Activated naive CD4-positive, alpha-beta T cell treated with Interleukin-2 at 50 U/mL for 16 hours (primary cell): ENCODE results near the gene CDKL5.

ENCODE experiments used
- DNase-seq: peaks from one replicate; pipeline ENCODE4 v3.0.0-alpha.2; 2020

The CDKL5 gene

DNA sequence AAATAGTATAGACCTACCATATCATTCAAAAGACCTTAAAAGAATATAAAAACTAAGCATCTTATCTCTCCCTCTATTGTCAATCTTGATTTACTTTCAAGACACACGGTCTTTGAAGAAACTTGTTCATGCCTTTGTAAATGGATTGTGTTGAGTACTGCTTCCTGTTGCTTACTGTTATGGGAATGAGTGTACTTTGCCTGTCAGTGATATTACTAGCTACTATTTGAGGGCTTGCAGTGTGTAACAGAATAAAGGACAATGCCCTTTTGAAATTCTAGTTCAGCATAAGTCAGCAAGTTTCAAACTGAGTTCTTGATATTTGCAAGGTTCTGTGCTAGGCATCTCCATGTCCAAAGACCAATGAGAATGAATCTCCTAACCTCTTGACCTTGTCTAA, 36.0 kb downstream of the CDKL5 start:
- DNase-seq = no peak

DNA sequence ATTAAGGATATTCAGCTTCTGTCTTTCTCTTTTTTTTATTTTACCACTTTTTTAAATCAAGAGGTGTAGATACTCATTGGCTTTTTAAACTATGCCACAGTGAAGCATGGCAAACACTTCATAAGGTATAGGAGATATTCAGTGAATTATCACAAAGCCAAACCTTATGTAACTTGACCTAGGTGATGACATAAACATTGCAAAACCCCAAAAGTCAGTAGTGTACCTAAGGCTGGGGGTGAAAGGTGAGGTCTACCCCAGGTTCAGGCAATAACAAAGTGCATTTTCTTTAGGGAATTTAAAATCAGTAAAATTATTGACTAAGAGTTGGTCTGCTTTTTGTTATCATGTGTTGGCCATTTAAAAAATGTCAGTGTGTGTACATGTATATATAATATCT, 39.1 kb downstream of the CDKL5 start:
- no peak for DNase-seq

DNA sequence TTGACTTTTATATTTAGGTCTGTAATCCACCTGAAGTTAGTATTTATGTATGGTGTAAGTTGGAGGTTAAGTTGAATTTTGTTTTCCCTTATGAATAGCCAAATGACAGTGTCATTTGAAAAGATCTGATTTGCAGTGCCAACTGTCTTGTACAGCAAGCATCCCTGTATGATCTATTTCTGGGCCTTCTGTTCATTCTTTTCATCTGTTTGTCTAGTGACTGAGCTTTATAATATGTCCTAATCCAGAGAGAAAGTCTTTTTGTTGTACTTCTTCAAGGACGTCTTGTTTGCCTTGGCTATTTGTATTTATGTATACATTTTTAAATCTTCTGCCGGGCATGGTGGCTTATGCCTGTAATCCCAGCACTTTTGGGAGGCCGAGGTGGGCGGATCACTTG, 39.6 kb downstream of the CDKL5 start:
- DNase-seq = no peak

DNA sequence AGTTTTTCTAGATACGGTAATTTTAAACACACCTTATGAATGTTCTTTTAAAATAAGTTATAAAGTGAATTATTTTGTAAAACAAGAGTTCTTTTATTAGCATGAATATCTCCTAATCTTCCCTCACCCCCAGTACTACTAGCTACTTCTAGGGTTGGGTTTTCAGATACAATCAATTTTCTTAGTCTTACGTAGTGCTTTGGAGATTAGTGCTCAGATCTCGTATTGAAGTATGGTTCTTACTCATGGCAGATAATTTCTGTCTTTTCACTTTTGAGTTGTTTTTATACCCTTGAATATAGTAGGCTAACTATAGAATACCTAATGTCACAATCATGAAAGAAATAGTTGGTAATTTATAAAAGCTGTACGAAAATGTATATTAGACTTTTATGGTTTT, 43.2 kb downstream of the CDKL5 start:
- no peak for DNase-seq

DNA sequence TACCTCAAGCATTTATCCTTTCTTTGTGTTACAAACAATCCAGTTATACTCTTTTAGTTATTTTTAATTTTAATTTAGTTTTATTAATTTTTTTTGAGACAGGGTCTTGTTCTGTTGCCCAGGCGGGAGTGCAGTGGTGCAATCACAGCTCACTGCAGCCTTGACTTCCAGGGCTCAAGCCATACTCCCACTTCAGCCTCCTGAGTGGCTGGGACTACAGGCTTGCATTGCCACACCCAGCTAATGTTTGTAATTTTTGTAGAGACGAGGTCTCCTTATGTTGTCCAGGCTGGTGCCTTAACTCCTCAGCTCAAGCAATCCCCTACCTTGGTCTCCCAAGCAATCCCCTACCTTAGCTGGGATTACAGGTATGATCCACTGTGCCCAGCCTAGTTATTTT, 45.9 kb downstream of the CDKL5 start:
- DNase-seq = no peak

DNA sequence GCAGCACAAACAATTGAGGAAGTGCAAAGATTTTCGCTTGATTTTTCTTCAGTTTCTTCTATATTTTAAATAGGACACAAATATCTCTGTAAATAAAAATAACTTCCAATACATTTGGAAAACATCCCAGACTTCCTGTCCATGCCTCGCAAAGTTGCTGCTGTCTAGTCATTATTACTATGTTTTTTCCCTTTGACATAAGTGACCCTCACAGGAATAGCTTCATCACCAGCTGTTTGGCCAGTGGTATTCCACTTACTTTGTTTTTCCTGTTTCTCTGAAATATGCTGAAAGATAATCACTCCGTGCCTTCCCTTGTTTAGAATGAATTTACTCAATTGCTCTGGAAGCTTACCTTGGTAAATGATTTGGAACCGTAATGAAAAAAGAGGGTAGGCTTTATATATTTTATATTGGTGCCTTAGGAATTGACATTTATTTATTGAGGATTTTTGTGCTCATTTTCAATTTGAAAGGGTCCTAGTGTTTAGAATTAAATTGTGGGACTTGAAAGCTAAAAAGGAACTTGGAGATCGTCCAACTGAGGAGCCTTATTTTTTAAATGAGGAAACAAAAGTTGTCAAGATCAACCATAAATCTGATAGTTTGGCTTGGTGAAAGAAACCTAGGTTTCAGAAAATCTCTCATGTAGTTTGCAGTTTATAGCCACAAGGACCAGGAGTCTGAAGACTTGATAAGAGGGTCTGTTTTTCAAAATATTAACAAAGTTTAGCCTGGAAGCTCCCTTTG, 65.6 kb downstream of the CDKL5 start:
- DNase-seq = no peak

DNA sequence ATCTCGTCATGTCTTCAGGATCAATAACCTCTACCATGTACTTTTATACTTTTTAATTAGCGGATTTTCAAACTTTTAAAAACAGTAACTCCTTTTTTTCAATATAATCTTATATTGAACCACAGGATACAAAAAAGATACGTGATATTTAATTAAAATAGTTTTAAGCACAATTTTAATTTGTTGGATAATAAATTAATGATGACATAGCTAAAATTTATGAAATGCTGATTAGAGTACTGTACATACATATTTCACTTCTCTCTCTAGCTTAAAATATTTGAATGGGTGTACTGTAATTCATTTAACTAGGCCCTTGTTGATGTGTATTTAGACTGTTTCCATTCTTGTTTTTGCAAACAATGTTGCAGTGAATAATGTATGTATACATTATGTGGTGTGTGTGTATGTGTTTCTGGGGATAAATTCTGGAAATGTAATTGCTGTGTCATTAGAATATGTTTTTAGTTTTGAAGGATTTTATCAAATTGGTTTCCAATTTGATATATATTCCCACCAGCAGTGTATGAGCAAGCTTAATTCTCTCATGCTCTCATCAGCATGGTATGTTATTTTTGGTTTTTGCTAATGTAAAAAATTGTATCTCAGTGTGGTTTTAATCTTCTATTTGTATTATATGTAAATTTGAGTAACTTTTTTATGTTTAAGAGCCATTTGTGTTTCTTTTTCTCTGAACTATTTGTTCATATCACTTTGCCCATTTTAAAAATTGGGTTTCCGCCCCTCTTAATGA, 66.4 kb downstream of the CDKL5 start:
- DNase-seq = no peak

DNA sequence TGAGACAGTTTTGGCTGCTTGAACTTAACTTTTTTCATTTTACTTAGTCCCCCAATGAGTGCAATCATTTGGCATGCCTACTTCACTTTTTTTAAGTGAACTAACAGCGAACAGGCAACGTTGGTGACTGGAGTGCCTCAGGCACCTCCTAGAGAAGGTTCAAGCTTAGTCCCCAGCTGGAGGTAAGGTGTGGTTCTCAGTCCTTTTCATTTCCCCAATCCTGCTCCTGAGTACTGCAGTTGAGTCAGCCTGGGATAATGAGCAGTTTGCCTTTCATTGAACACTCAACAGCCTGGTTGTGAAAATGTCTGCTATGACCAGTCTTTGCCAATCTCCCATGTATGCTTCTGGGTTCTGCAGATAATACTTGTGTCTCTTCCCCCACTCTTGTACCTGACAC, 109.5 kb downstream of the CDKL5 start:
- no peak for DNase-seq

DNA sequence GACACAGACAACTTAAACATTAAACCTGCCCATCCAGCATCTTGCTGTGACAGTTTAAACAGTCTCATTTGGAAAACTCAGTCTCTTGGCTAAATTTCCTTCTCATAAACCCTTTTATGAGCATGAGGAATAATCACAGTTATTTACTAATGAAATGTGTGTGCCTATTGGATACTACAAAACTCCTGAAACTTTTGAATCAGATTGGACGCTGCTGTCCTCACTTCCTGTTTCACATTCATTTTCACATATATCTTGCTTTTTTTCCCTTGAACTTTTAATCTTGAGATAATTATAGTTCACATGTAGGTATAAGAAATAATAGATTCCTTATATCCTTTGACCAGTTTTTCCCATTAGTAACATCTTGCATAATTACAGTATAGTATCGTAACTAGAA, 111.7 kb downstream of the CDKL5 start:
- no peak for DNase-seq

DNA sequence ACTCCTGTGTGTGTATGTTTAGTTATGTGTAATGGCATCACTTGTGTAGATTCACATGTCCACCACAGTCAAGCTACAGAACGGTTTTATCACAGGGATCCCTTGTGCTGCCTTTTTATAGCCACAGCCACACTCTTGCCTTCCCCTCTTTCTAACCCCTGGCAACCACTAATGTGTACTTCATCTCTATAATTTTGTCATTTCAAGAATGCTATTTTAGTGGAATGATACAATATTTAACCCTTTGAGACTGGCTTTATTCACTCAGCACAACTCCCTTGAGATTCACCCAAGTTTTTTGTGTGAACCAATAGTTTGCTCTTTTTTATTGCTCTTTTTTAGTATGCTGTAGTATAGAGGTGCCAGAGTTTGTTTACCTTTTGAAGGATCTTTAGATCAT, 112.1 kb downstream of the CDKL5 start:
- DNase-seq = no peak

DNA sequence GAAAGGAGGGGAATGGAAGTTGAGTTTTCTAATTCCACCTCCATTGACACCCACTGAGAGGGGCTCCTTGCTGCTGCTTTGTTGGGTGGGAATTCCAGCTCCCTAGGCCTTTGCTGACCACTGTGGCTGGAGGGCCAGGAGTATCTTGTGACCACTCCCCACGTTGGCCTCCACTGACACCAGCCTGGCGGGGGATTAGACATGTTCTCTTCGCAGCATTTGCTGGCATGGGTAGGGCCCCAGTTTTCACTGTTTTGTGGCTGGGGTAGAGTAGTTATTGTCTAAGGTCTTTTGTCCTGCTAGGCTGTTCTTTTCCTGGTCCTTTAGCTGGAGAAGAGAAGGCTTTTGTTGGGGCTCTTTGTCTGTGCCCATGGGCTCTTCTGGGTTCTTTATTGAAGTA, 116.7 kb downstream of the CDKL5 start:
- no peak for DNase-seq

DNA sequence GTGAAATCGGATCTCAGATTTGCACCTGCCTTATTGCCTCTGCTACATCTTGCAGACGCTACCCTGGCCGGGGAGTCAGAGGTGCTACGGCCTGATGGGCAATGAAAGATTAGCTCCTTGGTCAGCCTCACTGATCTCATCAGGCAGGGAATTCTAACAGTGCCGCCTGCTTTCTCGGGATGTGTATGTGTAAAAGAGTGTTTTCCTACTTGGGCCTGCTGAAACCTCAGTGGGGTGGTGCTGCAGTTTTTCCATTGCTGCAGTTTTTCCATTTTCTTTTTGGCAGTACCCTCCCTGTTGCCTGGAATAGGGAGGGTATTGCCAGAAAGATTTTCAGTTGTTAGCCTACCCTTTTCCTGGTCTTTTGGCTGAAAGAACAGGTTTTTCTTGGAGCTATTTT, 117.5 kb downstream of the CDKL5 start:
- no peak for DNase-seq

DNA sequence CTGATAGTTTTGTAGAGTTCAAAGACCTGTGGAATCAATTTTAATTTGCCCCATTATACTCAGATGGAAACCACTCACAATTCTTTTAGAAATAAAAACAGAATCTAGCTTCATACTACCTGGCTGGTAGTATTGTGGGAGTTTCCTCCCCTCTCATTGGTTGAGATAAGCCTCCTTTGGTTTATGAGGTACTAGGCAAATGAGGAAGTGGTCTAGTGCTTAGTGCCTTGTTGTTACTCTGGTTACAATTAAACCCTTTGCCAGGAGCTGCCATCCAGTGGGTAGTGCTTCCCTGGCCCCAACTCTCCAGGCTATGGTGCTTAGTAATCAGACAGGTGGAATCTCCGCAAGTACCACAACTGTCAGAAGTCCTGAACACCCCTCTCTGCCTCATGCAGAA, 118.3 kb downstream of the CDKL5 start:
- no peak for DNase-seq

DNA sequence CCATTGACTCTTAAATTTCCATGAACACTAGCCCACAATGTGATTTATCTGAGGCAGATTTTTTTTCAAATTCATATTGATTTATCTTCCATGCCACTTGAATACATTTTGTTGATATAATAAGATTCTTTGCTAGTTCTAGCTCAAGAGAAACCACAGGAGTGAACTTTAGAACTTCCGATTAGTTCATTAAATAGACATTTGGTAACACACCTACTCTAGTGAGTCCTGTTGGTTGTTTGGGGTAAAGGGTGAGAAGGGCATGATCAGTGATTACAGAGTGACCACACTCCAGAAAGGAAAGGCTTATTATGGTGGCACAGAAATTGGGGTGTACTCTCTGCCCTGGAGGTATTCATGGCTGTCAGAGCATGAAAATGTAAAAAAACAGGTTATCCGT, 120.4 kb downstream of the CDKL5 start:
- no peak for DNase-seq

DNA sequence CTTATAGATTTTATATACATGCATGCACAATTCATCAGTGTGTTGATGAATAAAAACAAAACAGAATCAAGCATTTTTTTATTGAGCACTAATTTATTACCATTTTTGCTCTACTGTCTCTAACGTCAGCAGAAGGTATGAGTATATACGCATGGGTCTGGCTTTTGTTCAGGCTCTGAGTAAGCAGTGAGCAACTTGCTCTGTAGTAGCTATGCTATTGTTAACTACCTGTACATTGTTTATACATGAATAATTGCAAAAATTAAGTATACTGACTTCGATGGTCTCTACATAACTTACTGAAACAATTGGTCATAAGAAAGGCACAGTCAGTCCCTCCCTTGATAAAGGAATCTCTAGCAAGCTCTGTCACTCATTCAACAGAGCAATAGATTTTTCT, 123.6 kb downstream of the CDKL5 start:
- DNase-seq = no peak

DNA sequence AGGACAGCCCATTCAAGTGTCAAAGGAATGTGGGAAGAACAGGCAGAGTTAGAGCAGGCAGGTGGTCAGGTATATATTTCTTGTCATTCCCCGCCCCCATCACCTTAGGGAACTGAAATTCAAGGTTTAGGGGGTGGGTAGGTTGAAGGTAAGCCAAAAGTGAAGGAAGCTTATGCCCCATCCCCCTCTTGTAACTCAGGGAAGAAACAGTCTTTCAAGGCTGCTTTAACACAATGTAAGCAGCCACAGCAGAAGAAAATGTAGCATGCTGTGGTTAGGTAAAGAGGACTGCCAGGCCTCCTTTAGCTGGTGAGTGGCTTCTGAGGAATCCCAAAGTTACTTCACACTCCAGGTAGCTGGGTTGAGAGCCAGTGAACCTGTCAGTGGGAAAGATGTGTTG, 124.2 kb downstream of the CDKL5 start:
- no peak for DNase-seq

DNA sequence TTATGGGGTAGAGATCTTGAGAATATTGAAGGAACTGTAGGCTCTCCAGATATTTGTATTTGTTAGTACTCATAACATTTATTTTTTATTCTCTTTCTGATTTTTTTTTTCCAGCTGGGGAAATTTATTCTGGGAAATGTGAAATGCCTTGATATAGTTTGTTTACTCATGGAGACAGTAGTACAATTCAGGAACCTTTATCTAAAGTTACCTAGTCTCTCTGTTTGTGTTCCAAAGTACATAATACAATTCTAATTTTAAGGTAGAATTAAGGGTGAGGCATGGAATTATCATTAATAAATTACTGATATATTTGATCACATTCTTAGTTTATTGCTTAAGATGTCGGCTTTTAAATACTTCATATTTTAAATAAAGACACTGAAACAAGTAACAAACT, 132.5 kb downstream of the CDKL5 start:
- no peak for DNase-seq

DNA sequence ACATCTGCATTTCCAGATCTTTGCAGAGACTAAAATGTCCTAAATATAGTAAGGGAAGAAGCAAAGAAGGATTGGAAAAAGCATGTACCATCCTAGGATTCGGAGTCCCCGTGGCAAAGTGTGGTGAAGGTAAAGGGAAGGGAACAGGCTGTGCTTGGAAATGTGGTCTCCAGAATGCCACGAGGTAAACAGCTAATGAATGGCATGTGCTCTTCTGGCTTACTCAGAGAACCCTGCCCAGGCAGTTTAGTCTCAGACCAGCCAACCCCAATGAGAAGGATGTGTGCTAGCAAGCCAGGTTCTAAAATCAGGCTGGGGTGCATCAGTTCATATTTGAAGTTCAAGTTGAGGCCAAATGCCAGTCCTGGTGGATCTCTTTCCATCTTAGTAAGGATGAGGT, 133.4 kb downstream of the CDKL5 start:
- DNase-seq = no peak

DNA sequence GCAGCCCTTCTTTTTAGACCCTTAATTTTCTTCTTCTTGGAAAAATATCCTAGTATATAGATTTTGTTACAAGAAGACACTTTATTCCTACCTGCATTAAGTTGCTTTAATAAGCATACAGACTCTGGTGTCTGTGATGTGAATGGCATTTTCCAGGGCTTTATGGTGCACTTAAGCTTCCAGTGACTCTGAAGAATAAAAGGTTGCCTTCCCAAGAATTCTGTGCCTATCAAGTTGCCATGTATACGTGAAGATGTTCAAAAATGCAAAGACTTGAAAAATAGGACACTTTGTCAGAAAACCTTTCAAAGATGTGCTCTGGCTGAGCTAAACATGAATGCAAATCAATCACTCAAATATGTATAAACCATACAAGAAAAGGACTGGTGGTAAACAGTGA, 135.6 kb downstream of the CDKL5 start:
- no peak for DNase-seq

DNA sequence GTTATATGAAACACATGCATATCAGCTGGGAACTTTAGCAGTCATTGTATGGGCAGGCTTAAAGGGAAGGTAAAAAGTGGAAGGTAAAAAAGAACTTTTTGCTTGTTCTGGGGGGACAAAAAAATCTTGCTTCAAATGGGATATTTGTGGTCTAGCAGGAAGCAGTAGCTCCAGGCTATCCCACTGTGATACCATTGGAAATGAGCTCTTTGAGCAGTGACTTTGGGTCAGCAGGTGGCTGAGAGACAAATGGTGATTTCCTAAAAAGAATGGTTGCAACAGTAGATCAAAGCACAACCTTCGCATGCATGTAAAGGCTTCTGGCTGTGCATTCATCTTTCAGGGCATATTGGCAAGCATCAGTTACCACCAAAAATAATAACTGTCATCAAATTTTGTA, 140.3 kb downstream of the CDKL5 start:
- no peak for DNase-seq

DNA sequence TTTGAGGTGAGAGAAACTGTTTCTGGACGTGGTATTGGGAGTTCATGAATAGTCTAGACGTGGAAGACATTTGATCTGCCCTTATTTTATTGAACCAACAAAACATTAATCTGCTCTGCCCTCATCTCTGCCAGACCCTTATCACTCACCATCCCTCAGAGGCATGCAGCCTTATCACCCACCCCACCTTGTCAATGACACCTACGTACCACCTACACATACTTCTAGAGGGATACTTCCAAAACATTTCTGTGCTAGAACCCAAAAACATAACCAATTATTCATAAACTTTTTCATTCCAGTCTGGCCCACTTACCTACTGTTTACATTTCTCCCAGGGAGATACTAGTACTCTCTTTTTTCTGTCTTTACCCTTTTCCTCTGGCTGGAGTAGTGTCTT, 141.3 kb downstream of the CDKL5 start:
- no peak for DNase-seq

DNA sequence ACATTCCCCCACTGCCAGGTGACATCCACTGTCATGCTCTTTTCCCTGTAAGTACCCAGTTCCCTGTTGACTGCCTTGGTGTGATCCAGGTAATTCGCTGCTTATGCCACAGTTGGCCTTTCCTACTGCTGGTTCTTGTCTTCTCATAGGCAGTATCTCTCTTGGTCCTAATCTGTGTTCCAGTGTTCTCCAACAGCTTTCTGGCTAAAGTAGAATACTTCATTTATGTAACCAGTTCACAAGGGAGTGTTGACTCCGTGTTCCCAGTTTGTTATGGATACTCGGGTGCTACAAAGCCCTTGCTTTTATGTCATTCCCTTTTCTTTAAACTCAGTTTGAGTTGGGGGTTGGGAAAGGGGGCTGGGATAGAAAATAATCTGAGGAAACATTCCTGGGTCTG, 148.1 kb downstream of the CDKL5 start:
- DNase-seq = no peak

DNA sequence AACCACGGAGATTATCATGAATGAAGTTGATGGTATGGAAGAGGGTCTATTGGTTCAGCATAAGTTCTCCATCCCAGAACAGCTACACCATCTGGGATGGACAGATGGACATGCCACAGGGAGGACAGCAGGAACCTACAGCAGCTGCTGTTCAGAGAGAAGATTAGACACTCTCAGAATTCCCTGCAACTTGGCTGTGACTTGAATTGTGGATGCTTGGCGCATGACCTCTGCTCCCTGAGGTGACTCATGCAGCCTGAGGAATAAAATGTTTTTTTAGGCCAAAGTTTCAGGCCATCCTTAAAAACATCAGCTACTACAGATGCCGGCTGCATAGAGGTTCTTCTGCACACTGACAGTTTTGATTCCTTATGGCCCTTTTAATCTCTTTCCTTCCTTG, 149.2 kb downstream of the CDKL5 start:
- no peak for DNase-seq

DNA sequence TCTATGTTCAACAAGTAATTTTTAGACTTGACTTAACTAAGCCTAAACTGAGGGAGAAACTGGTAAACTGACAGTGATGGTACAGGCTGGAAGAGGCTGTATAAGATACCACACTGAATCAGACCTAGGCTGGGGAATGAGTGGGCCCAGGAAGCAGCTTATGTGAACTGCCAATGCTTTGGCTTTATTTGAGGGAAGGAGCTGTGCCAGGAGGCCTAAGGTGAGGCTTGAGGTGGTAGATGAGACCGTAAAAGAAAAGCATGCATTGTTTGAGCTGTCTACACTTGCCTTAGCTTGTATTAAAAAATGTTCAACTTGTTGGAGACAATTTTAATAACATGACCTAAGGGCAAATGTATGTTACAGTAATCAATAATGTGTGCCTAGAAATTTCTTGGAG, 150.3 kb downstream of the CDKL5 start:
- DNase-seq = no peak

DNA sequence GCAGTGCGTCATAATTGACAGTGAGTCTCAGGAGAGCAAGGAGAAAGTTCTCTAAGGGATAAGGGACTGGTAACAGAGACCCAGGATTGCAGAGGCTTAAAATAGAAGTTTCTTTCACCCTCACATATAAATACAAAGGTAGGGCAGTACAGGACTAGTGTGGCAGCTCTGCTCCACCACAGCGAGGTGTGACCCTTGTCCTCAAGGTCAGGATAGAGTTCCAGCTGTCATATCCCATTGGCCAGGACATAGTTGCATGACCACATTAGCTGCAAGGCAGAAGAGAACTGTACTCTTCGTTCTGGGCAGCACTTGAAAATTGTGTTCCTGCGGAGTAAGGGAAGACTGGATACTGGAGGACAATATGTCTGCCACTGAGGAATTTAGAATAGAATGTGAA, 152.0 kb downstream of the CDKL5 start:
- no peak for DNase-seq
